GM12865 (cell line): ENCODE data around the gene USH2A.

Source experiments
- DNase-seq: peaks from one replicate; pipeline ENCODE4 v3.0.0; 2010; ENCODE audit warnings: low read depth
- H3K4me3 ChIP-seq: 2 replicates; pipeline ENCODE4 v1.5.1; 2011; ENCODE audit warnings: mild to moderate bottlenecking, low read depth, low read length, control low read depth
- TF ChIP-seq, protein P1 (sequence below): IDR thresholded peaks from 2 replicates; pipeline ENCODE4 v1.5.1; 2011; ENCODE audit warnings: low read length, control low read depth, low read depth, inconsistent platforms; ENCODE audit not compliant: insufficient read depth; ENCODE audit errors: missing control alignments

The USH2A gene

DNA sequence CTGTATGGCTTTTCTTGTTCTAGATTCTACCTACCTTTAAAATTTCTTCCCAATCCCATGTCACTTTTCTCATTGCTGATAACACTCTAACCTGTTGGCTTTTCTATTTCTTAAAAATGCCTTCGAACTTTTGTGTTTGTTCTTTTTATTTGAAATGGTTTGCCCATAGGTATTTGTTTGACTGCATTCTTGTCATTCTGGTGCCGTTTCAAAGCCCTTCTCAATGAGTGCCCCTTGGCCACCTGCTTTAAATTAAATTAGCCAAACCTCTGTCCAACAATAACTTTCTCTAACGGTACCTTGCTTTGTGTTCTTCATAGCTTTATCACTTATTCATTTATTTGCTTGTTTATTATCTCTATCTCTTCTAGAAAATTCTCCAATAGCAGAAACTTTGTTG, 817.2 kb downstream of the USH2A start:
- DNase-seq: no peak
- TF ChIP-seq, protein P1, sequence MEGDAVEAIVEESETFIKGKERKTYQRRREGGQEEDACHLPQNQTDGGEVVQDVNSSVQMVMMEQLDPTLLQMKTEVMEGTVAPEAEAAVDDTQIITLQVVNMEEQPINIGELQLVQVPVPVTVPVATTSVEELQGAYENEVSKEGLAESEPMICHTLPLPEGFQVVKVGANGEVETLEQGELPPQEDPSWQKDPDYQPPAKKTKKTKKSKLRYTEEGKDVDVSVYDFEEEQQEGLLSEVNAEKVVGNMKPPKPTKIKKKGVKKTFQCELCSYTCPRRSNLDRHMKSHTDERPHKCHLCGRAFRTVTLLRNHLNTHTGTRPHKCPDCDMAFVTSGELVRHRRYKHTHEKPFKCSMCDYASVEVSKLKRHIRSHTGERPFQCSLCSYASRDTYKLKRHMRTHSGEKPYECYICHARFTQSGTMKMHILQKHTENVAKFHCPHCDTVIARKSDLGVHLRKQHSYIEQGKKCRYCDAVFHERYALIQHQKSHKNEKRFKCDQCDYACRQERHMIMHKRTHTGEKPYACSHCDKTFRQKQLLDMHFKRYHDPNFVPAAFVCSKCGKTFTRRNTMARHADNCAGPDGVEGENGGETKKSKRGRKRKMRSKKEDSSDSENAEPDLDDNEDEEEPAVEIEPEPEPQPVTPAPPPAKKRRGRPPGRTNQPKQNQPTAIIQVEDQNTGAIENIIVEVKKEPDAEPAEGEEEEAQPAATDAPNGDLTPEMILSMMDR: no peak
- H3K4me3 ChIP-seq: no peak overlapping the region

DNA sequence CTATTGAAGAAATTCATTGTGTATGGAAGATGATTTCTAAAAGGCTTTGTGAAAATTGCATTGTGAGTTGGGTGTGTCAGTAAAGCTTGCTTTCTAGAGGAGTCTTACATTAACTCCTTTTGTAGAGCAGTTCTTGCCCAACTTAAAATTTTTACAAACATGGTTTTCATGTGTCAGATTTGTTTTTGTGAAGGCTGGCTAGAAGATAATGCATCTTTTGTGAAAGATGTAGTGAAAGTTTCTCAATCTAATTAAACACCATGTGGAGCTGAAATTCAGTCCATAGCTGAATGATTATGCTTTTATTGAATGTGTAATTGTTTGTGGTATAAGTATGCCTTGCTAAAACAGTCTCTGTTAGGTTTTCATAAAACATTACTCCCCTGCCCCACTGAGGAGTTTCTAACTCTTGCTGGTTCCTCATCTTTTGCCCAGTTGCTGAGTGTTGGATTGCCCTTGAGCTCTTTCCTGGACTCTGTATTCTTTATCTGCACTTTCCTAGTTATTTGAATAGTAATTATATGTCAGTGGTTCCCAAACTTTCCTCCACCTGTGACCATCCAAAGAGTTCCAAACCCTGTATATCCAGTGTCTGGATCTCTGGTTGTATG, 818.1 kb downstream of the USH2A start:
- TF ChIP-seq, protein P1: no peak
- no peak overlapping the region for H3K4me3 ChIP-seq
- no peak for DNase-seq

DNA sequence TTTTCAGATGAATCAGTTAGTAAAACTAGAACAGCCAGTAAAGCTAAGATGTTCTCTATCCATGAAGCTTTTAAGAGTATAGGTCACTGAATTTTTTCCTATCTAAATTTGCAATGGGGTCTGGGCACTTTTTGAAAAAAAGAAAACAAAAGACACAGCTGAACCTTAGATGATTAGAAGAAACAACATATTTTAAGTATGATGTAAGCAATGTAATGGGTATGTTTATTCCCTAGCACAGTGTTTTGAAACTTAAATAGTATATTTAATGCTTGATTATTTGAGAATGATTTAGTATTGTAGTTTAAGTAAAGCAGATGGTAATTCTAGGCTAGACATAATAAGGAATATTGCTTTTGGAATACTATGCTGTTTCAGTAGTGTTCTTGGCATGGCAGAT, 819.9 kb downstream of the USH2A start:
- no peak for DNase-seq
- TF ChIP-seq, protein P1: no peak
- H3K4me3 ChIP-seq: no peak overlapping the region

DNA sequence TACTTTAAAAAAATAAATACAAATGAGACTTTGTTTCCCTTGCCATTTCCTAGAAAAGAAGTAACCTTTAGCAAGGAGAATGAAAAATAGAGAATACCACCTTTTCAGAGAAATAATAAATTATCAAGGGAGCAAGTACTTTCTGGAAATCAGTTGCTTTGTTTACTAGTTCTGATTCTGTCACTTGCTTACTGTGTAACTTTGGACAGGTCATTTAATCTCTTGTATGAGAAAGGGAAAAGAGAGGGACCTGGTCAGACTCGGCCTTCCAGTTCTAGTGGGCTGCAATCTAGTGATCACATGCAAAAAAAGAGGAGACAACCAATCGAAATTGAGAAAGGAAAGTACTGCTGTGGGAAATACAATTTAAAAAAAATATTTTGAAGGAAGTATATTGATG, 822.0 kb downstream of the USH2A start:
- DNase-seq: no peak
- no peak overlapping the region for H3K4me3 ChIP-seq
- TF ChIP-seq, protein P1: no peak

DNA sequence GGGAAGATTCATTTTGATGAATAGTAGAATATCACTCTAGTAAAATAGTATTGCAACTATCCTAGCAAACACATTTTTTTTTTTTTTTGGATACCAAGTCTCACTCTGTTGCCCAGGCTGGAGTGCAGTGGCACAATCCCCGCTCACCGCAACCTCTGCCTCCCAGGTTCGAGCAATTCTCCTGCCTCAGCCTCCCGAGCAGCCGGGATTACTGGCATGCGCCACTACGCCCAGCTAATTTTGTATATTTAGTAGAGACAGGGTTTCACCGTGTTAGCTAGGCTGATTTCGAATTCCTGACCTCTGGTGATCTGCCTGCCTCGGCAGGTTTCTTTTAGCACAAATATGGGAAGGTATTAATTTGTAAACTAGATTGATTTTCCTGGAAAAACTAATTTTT, 822.4 kb downstream of the USH2A start:
- no peak for DNase-seq
- TF ChIP-seq, protein P1: no peak
- H3K4me3 ChIP-seq: no peak overlapping the region

DNA sequence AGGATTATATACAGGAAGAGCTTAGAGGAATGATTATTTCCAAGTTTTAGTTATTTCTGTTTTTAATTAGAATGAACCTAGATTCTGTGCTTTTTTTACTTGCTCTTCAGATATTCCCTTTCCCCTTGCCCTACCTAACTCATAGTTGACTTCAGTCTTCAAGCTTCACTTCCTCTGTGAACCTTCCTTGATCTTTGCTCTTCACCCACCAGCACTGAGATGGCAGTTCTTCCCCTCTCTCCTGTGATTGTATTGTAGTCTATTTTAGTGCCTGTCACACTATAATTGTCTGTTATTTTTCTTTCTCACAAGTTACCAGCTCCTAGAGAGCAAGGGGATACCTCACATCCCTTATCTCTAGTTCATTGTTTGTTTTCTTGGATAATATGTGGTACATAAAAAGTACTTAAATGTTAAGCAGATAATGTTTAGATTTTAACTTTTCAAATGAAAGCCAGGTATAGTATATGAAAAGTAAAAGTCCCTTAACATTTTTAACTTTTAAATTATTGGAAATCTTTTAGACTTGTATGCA, 822.9 kb downstream of the USH2A start:
- peak; percentile 12 for DNase-seq
- no peak overlapping the region for H3K4me3 ChIP-seq
- TF ChIP-seq, protein P1: no peak
